CD8-positive, alpha-beta memory T cell (primary cell): ENCODE measurements around the gene MBLAC1. TPM values are rescaled to one million over a fixed set of nuclear protein-coding genes. Genes with fewer than 3 reads are reported as not detected.

ENCODE experiments used
- CTCF ChIA-PET: fragments of 350-600 bp; sonication (Branson Sonifier 250); formaldehyde crosslinking; loops from one replicate; lab custom pipeline; 2021; ENCODE audit warnings: antibody characterized with exemption; lab: Charles Lee
- POLR2A ChIA-PET: fragments of 350-600 bp; sonication (Branson Sonifier 250); formaldehyde crosslinking; loops from one replicate; lab custom pipeline; 2021; ENCODE audit warnings: antibody characterized with exemption; lab: Charles Lee
- DNase-seq, 5 donors: peaks; one replicate each; pipeline versions ENCODE4 v3.0.0 to v3.0.0-alpha.2; 2020 to 2022; ENCODE audit warnings: mixed read lengths in 1 of 5
- H3K27ac ChIP-seq: one replicate; pipeline ENCODE4 v1.7.0; 2013; ENCODE audit warnings: low read depth, mild to moderate bottlenecking, low read length, moderate library complexity
- H3K27me3 ChIP-seq: 2 replicates; pipeline ENCODE4 v1.7.0; 2013; ENCODE audit warnings: low read length, mild to moderate bottlenecking; ENCODE audit not compliant: insufficient read depth, poor library complexity, severe bottlenecking
- H3K36me3 ChIP-seq: 2 replicates; pipeline ENCODE4 v1.7.0; 2013; ENCODE audit warnings: mild to moderate bottlenecking, low read length, moderate library complexity; ENCODE audit not compliant: insufficient read depth
- H3K4me1 ChIP-seq: 2 replicates; pipeline ENCODE4 v1.7.0; 2013; ENCODE audit warnings: mild to moderate bottlenecking, low read length, moderate library complexity; ENCODE audit not compliant: insufficient read depth
- H3K4me3 ChIP-seq: 2 replicates; pipeline ENCODE4 v1.7.0; 2013; ENCODE audit warnings: mild to moderate bottlenecking, low read length
- H3K9me3 ChIP-seq: 2 replicates; pipeline ENCODE4 v1.7.0; 2013; ENCODE audit warnings: mild to moderate bottlenecking, low read length
- H3K27ac Mint-ChIP-seq, 8 donors: one replicate each; pipeline ENCODE4 v1.8.0; 2020 to 2021; ENCODE audit warnings: mixed read lengths in 8 of 8, mild to moderate bottlenecking in 6 of 8, inconsistent platforms in 3 of 8, moderate library complexity in 3 of 8
- H3K27me3 Mint-ChIP-seq, 2 donors: one replicate each; pipeline ENCODE4 v1.8.0; 2020 to 2021; ENCODE audit warnings: mixed read lengths in 2 of 2, mild to moderate bottlenecking in 1 of 2, moderate library complexity in 1 of 2
- H3K36me3 Mint-ChIP-seq, 3 donors: one replicate each; pipeline ENCODE4 v1.8.0; 2020 to 2021; ENCODE audit warnings: mixed read lengths in 3 of 3, inconsistent platforms in 1 of 3, mild to moderate bottlenecking in 1 of 3
- H3K4me1 Mint-ChIP-seq, 3 donors: one replicate each; pipeline ENCODE4 v1.8.0; 2020 to 2021; ENCODE audit warnings: mixed read lengths in 3 of 3, inconsistent platforms in 1 of 3, mild to moderate bottlenecking in 1 of 3
- H3K4me3 Mint-ChIP-seq, 7 donors: one replicate each; pipeline ENCODE4 v1.8.0; 2020 to 2021; ENCODE audit warnings: mixed read lengths in 7 of 7, mild to moderate bottlenecking in 6 of 7, moderate library complexity in 4 of 7, inconsistent platforms in 2 of 7
- H3K9me3 Mint-ChIP-seq, 5 donors: one replicate each; pipeline ENCODE4 v1.8.0; 2020 to 2022; ENCODE audit warnings: mixed read lengths in 5 of 5, mild to moderate bottlenecking in 3 of 5, moderate library complexity in 2 of 5, inconsistent platforms in 1 of 5
- polyA plus RNA-seq: library from polyadenylated mRNA; unstranded; fragments of 300-500 nt; fragmentation: Illumina TruSeq; gene quantifications from one replicate; pipeline ENCODE4 v1.2.3, GENCODE V29; 2021
- total RNA-seq, 2 experiments: library from RNA; stranded (reverse); gene quantifications; one replicate each; pipeline ENCODE4 v1.2.3, GENCODE V29; 2021

MBLAC1 gene
- total and polyA plus RNA-seq, 3 experiments from 2014 or later: 2.3 to 4.4 (median 4.4) TPM

- peaks cover 0 to 61% (median 7%) of the 10 kb centered on the region in 3 donors for H3K36me3 Mint-ChIP-seq
- no peaks in the 10 kb centered on the region for H3K9me3 Mint-ChIP-seq
- H3K27me3 ChIP-seq: no peaks in the 10 kb centered on the region
- peak overlapping the region; percentile 42 for H3K4me3 ChIP-seq
- peak overlapping the region; percentile 77 to 87 (median 85) for H3K4me3 Mint-ChIP-seq
- H3K27me3 Mint-ChIP-seq: no peaks in the 10 kb centered on the region
- peaks cover 13% of the 10 kb centered on the region for H3K36me3 ChIP-seq
- peak overlapping the region; percentile 75 for H3K27ac ChIP-seq
- POLR2A ChIA-PET: interaction anchor here (0.5 to 1.8 kb wide), 3 partner anchors 10 to 73 kb away, joined by 4 to 5 read pairs (median 4); partner anchors contain the start of genes GPC2 and STAG3
- H3K27ac Mint-ChIP-seq: peak overlapping the region; percentile 61 to 96 (median 85)
- DNase-seq: peak in 2 of 5 donors; percentile 34 to 63
- H3K4me1 ChIP-seq: peaks cover 44% of the 10 kb centered on the region
- H3K9me3 ChIP-seq: no peaks in the 10 kb centered on the region
- peaks cover 33 to 67% (median 55%) of the 10 kb centered on the region in 3 donors for H3K4me1 Mint-ChIP-seq
- CTCF ChIA-PET: interaction anchor here (1.0 to 6.1 kb wide), 5 partner anchors 11 to 34 kb away, joined by 3 to 22 read pairs (median 6); partner anchors contain the start of gene GAL3ST4
Measured at GRCh38 chr7:100156331-100157068, 29.7 kb downstream of the MBLAC1 start.

- Mint-ChIP-seq H3K27me3 (no peaks in the 10 kb centered on the region), H3K9me3 (no peaks in the 10 kb centered on the region), H3K4me1 (peaks cover 32 to 66% (median 51%) of the 10 kb centered on the region in 3 donors), H3K36me3 (peaks cover 0 to 56% (median 6%) of the 10 kb centered on the region in 3 donors), H3K27ac (peak overlapping the region; percentile 61 to 96 (median 85)), H3K4me3 (peak overlapping the region; percentile 77 to 87 (median 85))
- peaks cover 40% of the 10 kb centered on the region for H3K4me1 ChIP-seq
- DNase-seq: no peak
- H3K27ac ChIP-seq: peak overlapping the region; percentile 75
- POLR2A ChIA-PET: interaction anchor here (0.5 to 2.8 kb wide), 4 partner anchors 8 to 73 kb away, joined by 4 to 23 read pairs (median 4); partner anchors contain the start of genes GPC2, LAMTOR4 and STAG3
- peaks cover 13% of the 10 kb centered on the region for H3K36me3 ChIP-seq
- H3K4me3 ChIP-seq: peak overlapping the region; percentile 42
- no peaks in the 10 kb centered on the region for H3K27me3 ChIP-seq
- CTCF ChIA-PET: interaction anchor here (1.0 to 6.1 kb wide), 5 partner anchors 10 to 33 kb away, joined by 3 to 22 read pairs (median 6); partner anchors contain the start of gene GAL3ST4
- H3K9me3 ChIP-seq: no peaks in the 10 kb centered on the region
Measured at GRCh38 chr7:100157069-100157333, 30.2 kb downstream of the MBLAC1 start.

- H3K36me3 ChIP-seq: peaks cover 13% of the 10 kb centered on the region
- Mint-ChIP-seq H3K27ac (peak overlapping the region; percentile 68 to 96 (median 90)), H3K9me3 (no peaks in the 10 kb centered on the region), H3K4me3 (peak overlapping the region; percentile 77 to 91 (median 85)), H3K4me1 (peaks cover 27 to 62% (median 47%) of the 10 kb centered on the region in 3 donors), H3K36me3 (peaks cover 0 to 50% (median 2%) of the 10 kb centered on the region in 3 donors), H3K27me3 (no peaks in the 10 kb centered on the region)
- ChIA-PET POLR2A (interaction anchor here (0.5 to 2.8 kb wide), 6 partner anchors 9 to 114 kb away, joined by 3 to 23 read pairs (median 4); partner anchors contain the start of genes GPC2, LAMTOR4 and STAG3), CTCF (interaction anchor here (1.0 to 6.1 kb wide), 5 partner anchors 9 to 33 kb away, joined by 3 to 22 read pairs (median 6); partner anchors contain the start of gene GAL3ST4)
- H3K4me1 ChIP-seq: peaks cover 35% of the 10 kb centered on the region
- peak overlapping the region; percentile 75 for H3K27ac ChIP-seq
- peak overlapping the region; percentile 42 for H3K4me3 ChIP-seq
- no peaks in the 10 kb centered on the region for H3K27me3 ChIP-seq
- H3K9me3 ChIP-seq: no peaks in the 10 kb centered on the region
- no peak for DNase-seq
Measured at GRCh38 chr7:100157334-100158228, 30.8 kb downstream of the MBLAC1 start.

- H3K36me3 Mint-ChIP-seq: peaks cover 0 to 42% (median 0%) of the 10 kb centered on the region in 3 donors
- ChIA-PET CTCF (interaction anchor here (1.0 to 6.1 kb wide), 3 partner anchors 9 to 14 kb away, joined by 3 to 22 read pairs (median 3); partner anchors contain the start of genes GAL3ST4 and LAMTOR4), POLR2A (interaction anchor here (0.6 to 2.8 kb wide), 7 partner anchors 9 to 114 kb away, joined by 3 to 23 read pairs (median 4); partner anchors contain the start of genes GPC2, LAMTOR4 and STAG3)
- H3K4me1 ChIP-seq: peaks cover 42% of the 10 kb centered on the region
- no peaks in the 10 kb centered on the region for H3K9me3 ChIP-seq
- DNase-seq: peak; percentile 84 to 92 (median 89)
- H3K27me3 ChIP-seq: no peaks in the 10 kb centered on the region
- no peaks in the 10 kb centered on the region for H3K9me3 Mint-ChIP-seq
- H3K27ac ChIP-seq: peak within 1 kb of the TSS; percentile 75
- peak within 1 kb of the TSS; percentile 42 for H3K4me3 ChIP-seq
- peak within 1 kb of the TSS; percentile 84 to 93 (median 85) for H3K4me3 Mint-ChIP-seq
- H3K27me3 Mint-ChIP-seq: no peaks in the 10 kb centered on the region
- H3K27ac Mint-ChIP-seq: peak within 1 kb of the TSS; percentile 68 to 96 (median 90)
- peaks cover 13% of the 10 kb centered on the region for H3K36me3 ChIP-seq
- peaks cover 34 to 67% (median 47%) of the 10 kb centered on the region in 3 donors for H3K4me1 Mint-ChIP-seq
Measured at GRCh38 chr7:100158229-100159098, 31.7 kb downstream of the MBLAC1 start, which contains the start of gene TRAPPC14. Gene TRAPPC14, minus strand, starts transcription at chr7:100158723. Its CDS starts 224 bp downstream, at chr7:100158499.

- peak overlapping the region; percentile 57 to 89 (median 81) for H3K27ac Mint-ChIP-seq
- Histone ChIP-seq H3K36me3 (peaks cover 13% of the 10 kb centered on the region), H3K4me3 (peak overlapping the region; percentile 42), H3K9me3 (no peaks in the 10 kb centered on the region), H3K27ac (peak overlapping the region; percentile 75), H3K4me1 (peaks cover 49% of the 10 kb centered on the region), H3K27me3 (no peaks in the 10 kb centered on the region)
- peaks cover 0 to 35% (median 0%) of the 10 kb centered on the region in 3 donors for H3K36me3 Mint-ChIP-seq
- peak in 1 of 5 donors; percentile 38 for DNase-seq
- H3K9me3 Mint-ChIP-seq: no peaks in the 10 kb centered on the region
- CTCF ChIA-PET: interaction anchor here (0.7 to 6.1 kb wide), 5 partner anchors 8 to 31 kb away, joined by 3 to 22 read pairs (median 3); partner anchors contain the start of genes GAL3ST4, GPC2, LAMTOR4 and STAG3
- no peaks in the 10 kb centered on the region for H3K27me3 Mint-ChIP-seq
- H3K4me1 Mint-ChIP-seq: peaks cover 36 to 67% (median 47%) of the 10 kb centered on the region in 3 donors
- POLR2A ChIA-PET: interaction anchor here (0.6 to 2.8 kb wide), 4 partner anchors 8 to 75 kb away, joined by 3 to 23 read pairs (median 4); partner anchors contain the start of gene LAMTOR4
- H3K4me3 Mint-ChIP-seq: peak overlapping the region; percentile 82 to 93 (median 83)
Measured at GRCh38 chr7:100159099-100159623, 32.4 kb downstream of the MBLAC1 start.

GRCh38 chr7:100160067-100160466, 33.3 kb downstream of the MBLAC1 start:
- Histone ChIP-seq H3K9me3 (no peaks in the 10 kb centered on the region), H3K27me3 (no peaks in the 10 kb centered on the region), H3K4me1 (peaks cover 46% of the 10 kb centered on the region), H3K27ac (no peak overlapping the region), H3K4me3 (no peak overlapping the region), H3K36me3 (peaks cover 13% of the 10 kb centered on the region)
- peaks cover 34 to 63% (median 45%) of the 10 kb centered on the region in 3 donors for H3K4me1 Mint-ChIP-seq
- DNase-seq: peak in 1 of 5 donors; percentile 42
- H3K36me3 Mint-ChIP-seq: peaks cover 0 to 27% (median 0%) of the 10 kb centered on the region in 3 donors
- H3K4me3 Mint-ChIP-seq: peak overlapping the region in 5 of 7 donors; percentile 1 to 83 (median 82)
- H3K9me3 Mint-ChIP-seq: no peaks in the 10 kb centered on the region
- CTCF ChIA-PET: interaction anchor here (0.7 to 6.1 kb wide), 4 partner anchors 7 to 30 kb away, joined by 3 to 22 read pairs (median 5); partner anchors contain the start of genes GAL3ST4, GPC2 and STAG3
- POLR2A ChIA-PET: interaction anchor here (2.8 kb wide), 1 partner anchor 11 kb away, joined by 23 read pairs; the partner anchor contains the start of gene LAMTOR4
- no peaks in the 10 kb centered on the region for H3K27me3 Mint-ChIP-seq
- no peak overlapping the region for H3K27ac Mint-ChIP-seq
